Amygdala (tissue), 56 donors: ENCODE results near the gene KCND3.

Source experiments
- DNase-seq, 56 donors: peaks; one replicate each; lab custom pipeline; 2025; lab: John Stamatoyannopoulos, UW

The KCND3 gene

DNA sequence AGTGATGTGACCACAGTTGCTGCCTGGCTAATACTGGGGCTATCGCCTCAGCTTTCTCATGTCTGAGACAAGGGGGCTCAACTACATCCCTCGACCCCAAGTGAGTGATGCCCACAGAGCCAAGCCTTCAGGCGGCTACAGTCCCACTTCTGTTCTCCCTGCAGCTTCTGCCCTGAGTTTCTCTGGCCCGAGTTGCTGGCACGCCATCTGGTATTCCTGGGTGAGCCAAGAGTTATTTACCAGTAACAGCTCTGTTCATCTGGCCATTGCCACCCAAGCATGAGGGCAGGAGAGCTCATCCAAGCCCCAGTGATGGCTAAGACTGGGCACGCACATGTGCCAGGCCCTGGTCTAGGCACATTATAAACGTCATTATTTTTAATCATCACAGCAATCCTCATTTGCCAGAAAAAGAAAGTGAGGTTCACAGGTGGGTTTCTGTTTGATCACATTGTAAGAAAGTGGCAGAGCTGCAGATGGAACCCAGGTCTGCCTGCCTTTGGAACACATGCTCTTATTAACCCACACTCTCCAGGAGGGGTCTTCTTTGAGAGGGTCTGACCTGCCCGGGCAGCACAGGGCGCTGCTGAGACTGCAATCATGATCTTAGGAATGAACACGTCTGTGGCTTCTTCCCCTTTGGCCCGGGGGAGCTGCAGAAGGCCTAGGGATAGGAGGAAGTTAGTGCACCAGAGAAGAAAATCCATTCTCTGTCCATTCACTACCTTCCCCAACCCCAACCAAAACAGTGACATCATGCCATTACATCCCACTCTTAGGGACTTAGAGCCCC is 27.5 kb downstream of the KCND3 start:
- peak in 30 of 56 donors; percentile 6 to 57 (median 22) for DNase-seq

- DNase-seq, result peak in 11 of 56 donors; percentile 9 to 48 (median 19)
Measured at GRCh38 chr1:111961016-111961415, 28.5 kb downstream of the KCND3 start.

DNA sequence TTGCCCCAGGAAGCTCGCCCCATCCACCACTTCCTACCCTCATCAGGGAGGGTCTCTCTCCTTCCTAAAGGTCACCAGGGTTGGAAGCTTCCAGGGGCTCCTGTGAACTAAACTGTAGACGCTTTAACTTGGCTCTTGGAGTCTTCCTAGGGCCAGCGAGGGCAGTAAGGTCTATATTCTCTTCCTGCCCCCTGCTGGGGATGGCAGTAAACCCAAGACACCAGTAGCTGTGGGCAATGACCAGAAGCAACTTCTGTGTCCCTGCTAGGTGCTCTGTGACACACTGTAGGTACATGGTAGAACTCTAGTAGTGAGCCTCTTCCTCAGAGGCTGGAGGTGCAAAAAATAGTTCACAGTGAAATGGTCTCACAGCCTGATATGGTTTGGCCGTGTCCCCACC is 30.0 kb downstream of the KCND3 start:
- no peak for DNase-seq

- DNase-seq, result no peak
Measured at GRCh38 chr1:111958851-111959250, 30.6 kb downstream of the KCND3 start.

- no peak for DNase-seq
Measured at GRCh38 chr1:111958075-111958474, 31.4 kb downstream of the KCND3 start.

- peak in 27 of 56 donors; percentile 6 to 69 (median 29) for DNase-seq
Measured at GRCh38 chr1:111956155-111956771, 33.2 kb downstream of the KCND3 start.

DNA sequence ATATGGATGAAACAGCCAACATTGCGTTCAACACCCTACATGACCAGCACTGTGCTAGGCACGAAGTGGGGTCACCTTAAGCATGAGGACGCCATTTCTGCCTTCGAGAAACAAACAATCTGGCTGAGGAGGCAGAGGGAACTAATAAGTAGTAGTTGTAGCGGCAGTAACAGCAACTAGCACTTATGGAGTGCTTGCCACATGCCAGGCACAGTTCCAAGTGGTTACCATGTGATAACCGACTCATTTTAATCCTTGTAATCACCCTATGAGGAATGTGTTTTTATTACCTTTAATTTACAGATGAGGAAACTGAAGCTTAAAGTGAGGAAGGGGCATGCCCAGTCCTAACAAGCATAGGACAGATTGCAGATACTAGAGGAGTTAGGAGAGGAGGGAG is 33.7 kb downstream of the KCND3 start:
- no peak for DNase-seq

DNA sequence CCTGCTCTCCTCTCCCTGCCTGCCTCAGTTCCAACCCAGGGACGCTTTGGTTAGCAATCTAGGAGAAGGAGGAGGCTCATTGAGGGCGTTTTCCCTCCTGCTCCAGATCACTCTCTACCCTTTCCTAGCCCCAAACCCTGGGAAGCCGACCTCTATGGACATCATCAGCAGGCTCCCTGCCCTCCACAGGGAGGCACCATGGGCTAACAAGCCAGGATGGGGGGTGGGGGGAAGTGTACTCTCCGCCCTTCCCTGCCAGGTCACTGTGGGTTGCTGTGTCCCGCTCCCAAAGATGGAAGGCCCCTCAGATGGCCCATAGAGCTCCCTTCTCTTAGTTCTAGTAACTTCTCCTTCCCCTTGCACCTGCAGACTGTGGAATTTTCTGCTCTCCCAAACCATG is 35.7 kb downstream of the KCND3 start:
- no peak for DNase-seq

DNA sequence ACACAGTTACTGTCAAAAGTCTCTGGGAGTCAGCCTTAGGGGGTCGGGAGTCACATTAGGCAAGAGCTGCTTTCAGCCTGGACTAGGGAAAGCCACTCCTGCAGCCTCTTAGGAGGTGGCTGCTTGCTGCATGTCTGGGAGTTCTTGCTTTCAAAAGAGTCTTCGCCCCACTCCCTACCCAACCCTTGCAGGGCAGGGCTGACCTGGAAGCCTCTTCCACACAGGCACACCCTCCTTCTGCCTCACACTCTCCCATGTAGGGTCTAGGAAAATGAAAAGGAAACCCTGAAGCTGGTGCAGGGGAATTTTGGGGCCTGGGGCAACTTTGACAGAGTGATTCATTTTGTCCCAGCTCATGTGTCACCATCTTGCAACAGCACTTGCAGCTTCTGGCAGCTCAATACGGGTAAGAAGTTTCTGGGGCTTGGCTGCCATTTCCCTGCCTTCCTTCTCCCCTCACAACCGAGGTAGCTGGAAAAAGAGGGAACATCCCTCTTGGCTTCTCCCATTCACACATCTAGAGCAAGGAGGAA is 37.3 kb downstream of the KCND3 start:
- DNase-seq, result no peak

GRCh38 chr1:111948209-111949171 is 41.0 kb downstream of the KCND3 start:
- peak in 14 of 56 donors; percentile 8 to 55 (median 18) for DNase-seq

- no peak for DNase-seq
Measured at GRCh38 chr1:111943846-111944749, 45.4 kb downstream of the KCND3 start.

- DNase-seq, result no peak
Measured at GRCh38 chr1:111943066-111943465, 46.4 kb downstream of the KCND3 start.

DNA sequence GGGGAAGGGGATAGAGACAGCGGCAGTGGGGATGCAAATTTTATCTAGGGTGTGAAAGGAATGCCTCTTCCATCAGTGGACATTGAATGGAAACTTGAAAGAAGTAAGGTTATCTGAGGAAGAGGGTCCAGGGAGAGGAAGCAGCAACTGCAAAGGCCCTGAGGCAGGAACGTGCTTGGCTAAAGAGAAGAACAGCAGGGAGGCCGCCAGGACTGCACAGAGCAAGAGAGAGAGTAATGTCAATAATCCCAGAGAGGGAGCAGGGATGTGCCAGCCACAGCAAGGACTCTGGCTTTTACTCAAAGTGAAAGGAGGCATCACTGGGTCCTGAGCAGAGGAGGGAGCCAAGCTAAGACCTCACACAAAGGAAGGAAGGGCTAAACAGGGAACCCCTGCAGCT is 50.9 kb downstream of the KCND3 start:
- no peak for DNase-seq

- DNase-seq, result no peak
Measured at GRCh38 chr1:111938123-111938522, 51.3 kb downstream of the KCND3 start.

DNA sequence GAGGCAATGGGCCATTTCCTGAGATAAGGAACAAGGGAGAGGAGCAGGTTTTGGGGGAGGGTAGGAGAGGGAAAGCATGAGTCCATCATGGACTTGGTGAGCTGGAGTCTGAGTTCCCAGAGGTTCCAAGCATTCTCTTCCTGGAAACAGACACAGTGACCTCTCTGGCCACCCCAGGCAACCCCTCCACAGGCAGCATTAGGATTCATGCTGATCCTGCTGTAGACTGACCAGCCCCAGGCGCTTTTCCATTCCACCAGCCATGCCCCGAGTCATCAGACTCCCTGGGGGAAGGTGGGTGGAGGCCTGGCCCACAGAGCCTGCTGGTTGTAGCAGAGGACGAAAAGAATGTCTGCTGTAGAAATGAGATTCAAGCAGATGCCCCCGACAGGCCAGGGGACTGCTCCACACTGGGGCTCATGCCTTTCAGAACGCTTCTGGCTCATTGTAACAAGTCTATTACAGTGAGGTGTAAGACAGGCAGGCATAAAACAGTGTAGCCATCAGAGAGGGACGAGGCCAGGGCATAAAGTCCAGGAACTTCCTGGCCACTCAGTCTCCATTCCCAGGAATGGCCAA is 52.2 kb downstream of the KCND3 start:
- no peak for DNase-seq

DNA sequence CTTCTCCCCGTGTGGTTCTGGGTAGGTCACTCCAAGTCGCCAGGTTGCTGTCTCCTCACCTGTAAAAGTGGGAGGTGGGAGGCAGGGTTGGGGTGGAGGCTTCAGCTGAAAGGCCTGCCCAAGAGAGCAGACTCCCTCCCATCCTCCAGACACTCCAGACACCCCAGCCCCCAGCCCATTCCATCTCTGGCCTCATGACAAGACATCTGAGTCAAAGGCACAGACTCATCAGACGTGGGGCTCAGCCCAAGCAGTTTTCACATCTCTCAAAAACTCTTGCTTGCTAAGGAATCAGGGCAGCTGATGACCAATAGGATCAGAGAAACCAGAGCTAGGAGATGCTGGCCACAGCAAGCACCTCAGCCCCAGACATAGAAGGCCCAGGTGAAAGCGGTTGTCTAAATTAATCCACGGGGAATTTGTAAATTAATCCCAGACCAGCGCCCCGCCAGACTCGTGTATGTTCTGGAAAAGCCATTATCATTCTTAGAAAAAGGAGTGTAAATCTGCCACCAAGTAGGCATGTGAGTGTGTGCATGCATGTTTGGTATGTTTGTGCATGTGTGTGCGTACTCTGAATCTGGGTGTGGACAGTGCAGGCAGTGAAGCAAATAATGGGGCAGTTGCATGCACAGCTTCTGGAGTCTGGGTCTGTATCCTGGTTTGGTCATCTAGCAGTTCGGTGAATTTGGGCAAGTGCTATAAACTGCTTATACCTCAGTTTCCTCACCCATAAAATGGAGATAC is 55.2 kb downstream of the KCND3 start:
- DNase-seq, result no peak

DNA sequence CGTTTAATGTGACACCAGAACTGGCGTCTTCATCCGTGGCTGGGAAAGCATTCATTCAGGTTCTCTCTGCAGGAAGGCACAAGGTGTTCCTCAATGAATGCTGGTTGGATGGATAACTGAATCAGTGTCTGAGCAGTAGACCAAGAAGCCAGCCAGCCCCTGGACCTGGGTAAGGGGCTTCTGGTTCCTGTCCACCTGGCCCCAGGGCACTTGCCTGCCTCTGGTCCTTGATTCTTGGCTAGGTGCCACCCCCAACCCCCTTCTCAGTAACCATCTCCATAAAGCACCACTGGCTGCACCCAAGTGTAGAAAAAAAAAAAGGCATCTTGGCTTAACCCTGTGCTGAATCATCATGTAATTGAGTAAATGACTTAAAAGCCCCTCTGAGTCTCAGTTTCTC is 59.1 kb downstream of the KCND3 start:
- DNase-seq, result no peak

- no peak for DNase-seq
Measured at GRCh38 chr1:111928531-111928930, 60.9 kb downstream of the KCND3 start.

DNA sequence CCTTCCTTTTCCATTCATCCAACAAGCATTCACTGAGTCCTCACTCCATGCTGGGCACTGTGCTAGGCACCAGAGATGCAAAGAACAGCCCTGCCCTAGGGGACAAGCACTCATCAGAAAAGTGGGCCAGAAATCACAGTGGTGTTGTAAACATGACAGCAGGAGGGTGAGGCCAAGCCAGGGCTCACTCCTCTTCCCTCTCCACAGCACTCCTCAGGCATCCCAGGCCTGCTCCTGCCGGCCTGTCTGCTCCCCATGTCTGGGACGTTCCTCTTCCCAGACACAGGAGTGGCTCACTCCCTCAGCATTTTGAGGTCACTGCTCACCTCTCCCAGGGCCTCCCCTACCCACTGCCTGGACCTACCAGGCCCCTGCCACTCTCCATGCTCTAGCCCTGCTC is 61.8 kb downstream of the KCND3 start:
- DNase-seq, result no peak
